Fibroblast of skin of back (primary cell): ENCODE data around the gene CTSH.

Experiments
- DNase-seq: peaks from one replicate; pipeline ENCODE4 v3.0.0-alpha.2; 2013

Gene CTSH

DNA sequence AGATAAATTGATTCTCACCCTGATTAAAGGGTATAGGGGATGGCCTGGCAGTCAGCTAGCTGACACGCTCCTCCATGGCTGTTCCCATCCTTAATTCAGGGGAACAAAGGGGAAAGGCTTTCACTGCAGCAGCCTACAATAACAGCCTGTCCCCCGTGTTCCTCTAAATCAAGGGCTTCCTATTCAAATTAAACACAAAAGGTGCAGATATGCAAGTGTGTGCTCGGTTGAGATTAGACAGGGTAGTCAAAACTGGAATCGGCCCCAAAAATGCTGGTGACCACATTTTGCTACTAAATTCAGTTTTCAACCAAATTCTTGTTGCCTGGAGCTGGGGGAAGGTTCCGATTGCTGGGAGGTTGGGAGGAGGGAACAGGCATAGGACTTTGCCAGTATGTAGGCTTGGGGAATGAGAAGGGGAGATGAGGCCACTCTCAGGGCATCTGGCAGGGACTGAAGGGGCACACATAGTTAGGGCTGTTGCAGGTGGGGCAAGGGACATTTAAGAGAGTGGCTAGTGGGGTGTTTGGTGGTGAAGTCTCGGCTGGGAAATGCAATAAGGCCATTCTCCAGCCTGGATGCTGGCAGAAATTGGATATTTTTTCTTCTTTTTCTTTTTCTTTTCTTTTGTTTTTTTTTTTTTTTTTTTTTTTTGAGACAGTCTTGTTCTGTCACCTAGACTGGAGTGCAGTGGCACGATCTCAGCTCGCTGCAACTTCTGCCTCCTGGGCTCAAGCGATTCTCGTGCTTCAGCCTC lies 32.9 kb upstream of the CTSH start:
- DNase-seq, result no peak

DNA sequence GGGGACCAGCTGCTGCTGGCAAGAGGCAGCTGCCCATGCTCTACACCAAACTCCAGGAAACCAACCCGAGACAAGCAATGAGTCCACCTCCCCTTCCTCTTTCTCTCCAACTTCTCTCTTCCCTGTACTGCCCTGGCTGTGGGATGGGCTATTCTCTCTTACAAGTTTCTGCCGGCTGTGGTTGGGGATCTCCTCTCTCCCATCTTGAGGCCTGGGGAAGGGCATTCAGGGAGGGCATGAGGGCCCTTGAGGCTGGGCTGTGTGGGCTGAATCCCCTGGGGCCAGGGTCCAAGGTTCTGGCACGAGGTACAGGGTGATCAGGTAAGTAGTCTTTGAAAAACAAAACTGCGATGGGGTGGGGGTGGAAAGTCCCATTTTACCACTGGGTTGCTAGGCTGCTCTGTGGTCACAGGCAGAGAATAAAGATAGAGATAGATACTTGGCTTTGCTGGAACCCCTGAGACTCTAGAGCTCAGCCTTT lies 32.3 kb upstream of the CTSH start:
- no peak for DNase-seq

DNA sequence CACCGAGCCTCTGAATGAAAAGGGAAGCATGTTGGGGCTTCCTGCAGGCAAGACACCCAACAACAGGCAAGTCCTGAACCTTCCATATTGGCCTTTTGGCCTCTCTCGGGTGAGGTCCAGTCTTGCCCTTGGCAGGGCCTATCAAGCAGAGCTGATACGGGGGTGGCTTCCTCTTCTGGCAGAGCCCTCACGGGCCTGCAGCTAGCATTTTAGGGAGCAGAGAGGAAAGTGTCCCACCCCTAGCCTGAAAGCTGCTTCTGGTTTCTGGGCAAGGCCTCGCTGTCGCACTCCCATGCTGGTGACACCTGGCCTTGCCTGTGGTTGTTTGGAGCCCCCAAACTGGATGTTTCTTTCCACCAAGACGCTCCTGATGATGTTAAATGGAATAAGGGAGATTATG lies 31.8 kb upstream of the CTSH start:
- no peak for DNase-seq

DNA sequence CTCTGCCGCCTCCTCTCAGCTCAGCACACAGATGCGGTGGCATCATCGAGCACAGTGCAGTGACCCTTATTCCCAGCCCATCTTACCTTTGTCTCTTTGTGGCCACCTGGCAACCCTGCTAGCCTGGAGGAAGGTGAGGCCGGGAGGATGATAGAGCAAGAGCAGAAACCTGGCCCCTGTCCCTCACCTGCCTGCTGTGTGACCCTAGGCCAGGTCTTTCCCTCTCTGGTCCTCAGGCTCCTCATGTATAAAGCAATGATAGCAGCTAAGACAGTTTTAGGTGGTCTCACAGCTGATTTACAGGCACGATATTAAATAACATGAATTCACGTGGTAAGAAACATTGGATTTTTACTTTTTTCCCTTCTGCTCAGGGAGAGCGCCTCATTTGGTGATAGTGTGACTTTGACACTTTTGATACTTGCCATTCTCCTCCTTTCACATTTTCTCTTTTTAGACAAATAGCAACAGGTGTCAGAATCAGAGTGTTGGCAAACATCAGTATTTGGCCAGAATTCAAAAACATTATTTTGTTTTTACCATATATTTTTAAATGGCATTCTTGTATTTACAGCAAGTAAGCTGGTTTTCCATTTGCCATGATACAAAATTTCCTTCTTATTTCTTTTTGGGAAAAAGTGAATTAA lies 29.5 kb upstream of the CTSH start:
- no peak for DNase-seq

DNA sequence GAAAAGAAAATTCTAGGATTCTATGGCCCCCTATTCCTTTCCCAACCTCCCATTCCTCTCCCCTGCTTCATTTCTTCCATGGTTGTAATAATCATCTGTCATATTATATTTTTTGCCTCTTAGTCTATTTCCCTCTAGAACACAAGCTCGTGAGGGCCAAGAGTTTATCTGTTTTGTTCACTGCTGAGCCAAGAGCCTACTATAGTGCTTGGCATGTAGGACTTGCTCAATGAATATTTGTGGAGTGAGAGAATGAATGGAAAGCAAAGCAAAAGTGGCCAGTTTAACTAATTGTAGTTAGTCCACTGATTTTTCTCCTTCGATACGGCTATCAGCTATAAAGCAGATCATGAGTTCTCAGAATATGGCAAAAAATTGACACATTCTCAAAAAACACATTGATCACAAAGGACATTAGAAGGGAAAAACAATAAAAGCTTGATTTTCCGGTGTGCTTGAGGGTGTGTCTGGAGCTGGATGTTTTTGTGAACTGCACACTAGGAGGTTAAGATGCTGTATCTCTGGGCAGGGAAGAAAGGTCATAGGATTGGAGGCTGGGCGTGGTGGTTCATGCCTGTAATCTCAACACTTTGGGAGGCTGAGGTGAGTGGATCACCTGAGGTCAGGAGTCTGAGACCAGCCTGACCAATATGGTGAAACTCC lies 25.0 kb upstream of the CTSH start:
- no peak for DNase-seq

DNA sequence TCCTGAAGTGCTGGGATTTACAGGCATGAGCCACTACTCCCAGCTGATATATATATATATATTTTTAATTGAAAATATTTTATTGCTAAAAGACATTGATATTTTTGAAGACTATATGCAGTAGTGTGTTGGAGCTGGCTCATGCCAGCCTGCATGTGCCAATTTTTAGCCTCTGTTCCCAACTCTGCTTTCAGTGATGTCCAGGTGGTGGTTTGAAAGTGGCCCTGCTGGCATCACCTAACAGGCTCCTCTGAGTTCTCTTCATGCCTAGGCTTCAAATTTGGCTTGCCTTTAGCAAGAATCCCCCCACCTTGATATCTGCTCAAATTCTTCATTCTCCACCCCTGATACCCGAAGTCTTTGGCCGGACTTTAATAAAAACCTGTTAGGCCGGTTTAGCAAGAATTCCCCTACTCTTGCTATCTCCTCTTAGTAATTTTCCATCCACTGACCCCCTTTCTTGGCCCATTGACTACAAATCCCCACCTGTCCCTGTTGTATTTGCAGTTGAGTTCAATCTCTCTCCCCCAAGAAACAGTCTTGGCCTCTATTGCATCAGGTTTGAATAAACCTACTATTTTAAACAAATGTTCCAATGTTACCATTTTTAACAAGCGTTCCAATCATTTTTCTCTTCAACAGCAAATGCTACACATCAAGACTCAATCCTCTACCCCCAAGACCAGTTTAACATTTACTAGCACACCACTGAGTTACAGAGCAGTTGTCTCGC lies 23.9 kb upstream of the CTSH start:
- no peak for DNase-seq

DNA sequence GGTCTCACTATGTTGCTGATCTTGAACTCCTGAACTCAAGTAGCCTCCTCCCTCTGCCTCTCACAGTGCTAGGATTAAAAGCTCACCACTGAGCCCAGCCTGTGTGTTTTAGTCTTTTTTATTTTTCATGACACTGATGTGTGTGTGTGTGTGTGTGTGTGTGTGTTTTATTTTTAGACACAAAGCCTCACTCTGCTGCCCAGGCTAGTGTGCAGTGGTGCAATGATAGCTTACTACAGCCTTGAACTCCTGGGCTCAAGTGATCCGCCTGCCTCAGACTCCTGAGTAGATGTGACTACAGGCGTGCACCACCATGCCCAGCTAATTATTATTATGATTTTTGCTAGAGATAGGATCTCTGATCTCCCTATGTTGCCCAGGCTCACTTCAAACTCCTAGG lies 23.3 kb upstream of the CTSH start:
- DNase-seq, result no peak

DNA sequence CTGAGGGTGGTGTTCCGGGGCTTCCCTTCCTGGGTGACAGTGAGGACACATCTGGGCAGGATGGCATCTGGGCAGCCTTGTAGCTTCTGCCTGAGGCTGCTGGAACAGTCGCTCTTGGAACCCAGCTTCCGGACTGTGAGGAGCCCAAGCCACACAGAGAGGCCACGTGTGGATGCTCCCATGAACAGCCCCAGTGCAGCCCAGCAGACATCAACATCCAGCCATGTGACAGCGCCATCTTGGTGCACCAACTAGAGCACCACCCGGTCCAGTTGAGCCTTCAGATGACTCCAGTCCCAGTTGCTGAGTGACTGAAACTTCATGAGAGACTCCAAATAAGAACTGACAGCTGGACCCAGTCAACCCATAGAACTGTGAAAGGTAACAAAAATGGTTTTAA lies 15.5 kb upstream of the CTSH start:
- DNase-seq, result no peak

DNA sequence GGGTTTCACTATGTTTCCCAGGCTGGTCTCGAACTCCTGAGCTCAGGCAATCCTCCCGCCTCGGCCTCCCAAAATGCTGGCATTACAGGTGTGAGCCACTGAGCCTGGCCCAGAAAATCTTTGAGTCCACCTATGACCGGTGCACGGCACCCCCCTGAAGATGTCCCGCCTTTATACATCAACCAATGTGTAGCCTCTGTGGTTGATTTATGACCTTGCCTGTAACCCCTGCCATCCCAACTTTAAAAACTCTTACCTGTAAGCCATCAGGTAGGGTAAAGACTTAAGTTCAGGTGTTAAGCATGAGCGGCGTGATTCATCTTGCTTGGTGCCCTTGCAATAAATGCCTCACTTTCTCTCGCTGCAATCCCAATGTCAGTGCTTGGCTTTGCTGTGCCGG lies 14.5 kb upstream of the CTSH start:
- DNase-seq, result no peak

DNA sequence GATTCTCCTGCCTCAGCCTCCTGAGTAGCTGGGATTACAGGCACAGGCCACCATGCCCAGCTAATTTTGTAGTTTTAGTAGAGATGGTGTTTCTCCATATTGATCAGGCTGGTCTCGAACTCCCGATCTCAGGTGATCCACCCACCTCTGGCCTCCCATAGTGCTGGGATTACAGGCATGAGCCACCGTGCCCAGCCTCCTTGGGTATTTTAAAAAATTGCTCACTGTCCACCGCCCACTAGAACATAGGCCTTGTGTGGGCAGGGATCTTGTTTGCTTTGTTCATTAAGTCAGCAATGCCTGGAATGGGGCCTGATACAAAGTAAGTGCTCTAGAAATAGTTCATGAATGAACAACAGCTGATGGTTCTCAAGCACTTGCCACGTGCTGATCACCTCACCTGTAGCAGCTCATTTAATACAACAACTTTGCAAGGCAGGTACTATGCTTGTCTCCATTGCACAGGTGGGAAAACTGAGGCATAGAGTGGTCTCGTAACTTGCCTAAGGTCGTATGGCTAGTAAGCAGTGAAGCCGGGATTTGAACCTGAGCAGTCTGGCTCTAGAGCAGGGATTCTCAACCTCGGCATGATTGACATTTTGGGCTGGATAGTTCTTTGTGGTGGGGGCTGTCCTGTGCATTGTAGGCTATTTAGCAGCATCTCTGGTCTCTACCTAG lies 12.7 kb upstream of the CTSH start:
- no peak for DNase-seq

DNA sequence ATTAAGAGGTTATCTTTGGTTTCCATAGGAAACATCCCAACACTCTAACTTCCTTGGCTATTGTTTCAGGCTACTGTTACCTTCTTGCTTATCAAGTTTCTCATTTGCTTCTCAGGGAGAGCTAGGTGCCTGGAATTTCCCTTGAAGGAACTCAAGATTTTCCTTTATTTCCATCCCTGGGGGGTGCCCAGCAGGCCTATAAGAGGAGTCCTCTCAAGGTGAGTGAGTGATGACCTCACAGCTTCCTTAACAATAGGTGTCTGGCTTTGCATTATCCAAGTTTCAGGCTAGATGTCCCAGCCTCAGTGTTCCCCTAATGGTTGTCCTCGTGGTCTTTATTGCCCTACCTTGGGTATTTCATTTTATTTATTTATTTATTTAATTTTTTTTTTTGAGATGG lies 12.1 kb upstream of the CTSH start:
- no peak for DNase-seq

DNA sequence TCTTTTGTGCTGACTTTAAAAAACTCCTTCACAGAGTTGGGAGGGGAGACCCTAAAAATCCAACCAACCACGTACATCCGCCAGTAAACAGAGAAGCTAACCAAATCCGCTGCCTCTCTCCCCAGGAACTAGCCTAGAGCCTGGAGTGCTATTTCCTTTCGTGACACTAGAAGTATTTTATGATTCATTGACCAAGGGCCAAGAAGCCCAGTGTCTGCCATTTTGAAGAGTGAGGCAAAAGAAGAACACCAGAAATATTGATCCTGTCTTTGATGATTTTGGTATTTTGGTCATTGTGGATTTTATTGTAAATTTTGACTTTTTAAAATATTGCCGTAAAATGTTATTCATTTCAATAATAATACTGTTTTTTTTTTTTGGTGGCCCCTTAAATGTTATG lies 10.5 kb upstream of the CTSH start:
- no peak for DNase-seq

DNA sequence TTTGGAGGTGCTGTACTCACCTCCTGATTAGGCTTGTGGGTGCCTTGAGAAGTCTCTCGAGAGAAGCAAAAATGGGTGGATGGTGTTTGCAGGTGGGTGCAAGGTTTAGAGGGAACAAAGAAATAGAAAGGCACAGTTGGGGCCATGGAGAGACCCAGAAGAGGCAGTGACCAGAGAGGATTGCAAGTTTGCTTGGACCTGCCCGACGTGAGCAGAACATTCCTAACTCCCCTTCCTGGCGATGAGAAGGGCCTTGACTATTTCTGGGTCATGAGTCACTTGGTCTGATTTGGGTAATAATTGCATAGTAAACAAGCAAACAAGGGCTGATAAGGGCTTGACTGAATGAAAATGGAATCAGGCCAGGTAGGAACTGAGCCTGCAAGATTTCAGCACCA lies 7.0 kb upstream of the CTSH start:
- DNase-seq, result no peak

DNA sequence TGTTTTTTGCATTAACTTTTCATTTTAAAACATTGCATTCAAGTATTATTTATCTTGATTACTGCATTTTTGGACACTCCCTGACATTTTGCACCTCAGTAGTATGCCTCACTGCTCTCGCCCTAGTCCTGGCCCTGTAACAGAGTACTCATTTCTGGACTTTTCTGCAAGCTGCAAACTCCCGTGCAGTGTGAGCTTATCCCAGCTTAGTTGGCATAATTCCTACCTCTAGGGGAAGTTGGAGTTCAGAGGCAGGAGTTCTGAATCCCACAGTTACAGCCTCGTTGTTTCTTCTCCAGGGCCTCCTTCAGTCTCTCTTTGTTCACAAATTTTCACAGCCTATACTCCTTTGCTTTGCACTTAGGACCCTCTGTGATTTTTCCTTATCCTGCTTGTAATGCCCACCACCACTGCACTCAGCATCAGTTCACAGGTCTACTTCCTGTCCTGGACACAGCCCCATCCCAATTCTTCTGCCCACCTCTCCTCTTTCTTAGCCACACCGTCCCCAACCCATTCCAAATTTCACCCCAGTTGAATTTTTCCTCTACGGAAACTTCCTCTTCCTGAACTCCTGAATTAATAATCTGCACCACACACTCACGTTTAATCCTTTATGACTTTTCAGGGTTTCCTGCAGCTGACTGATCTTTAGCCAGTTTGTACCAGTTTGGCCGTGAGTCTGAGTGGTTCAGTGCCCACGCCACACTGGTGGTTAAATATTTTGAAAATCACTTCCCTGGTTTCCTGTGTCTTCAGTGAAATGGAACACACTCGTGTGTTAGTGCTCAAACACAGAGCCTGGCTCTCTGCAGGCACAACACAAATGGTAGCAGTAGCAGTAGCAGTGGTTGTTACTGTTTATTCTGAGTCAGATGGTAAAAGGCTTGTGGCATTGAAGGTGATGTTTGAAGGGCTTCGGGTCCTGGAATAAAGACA lies 6.3 kb upstream of the CTSH start:
- no peak for DNase-seq

DNA sequence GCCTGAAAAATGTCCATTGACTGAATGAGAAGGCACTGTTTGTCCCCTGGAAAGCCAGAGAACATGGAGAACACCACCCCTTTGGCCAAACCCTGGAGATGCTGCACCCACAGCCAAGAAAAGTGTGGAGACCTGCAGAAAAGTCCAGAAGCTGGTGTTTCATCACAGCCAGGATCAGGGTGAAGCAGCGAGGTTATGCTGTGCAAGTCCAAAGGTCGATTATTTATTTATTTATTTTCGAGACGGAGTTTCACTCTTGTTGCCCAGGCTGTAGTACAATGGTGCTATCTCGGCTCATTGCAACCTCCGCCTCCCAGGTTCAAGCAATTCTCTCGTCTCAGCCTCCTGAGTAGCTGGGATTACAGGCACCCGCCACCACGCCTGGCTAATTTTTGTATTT lies 5.5 kb upstream of the CTSH start:
- DNase-seq, result no peak

DNA sequence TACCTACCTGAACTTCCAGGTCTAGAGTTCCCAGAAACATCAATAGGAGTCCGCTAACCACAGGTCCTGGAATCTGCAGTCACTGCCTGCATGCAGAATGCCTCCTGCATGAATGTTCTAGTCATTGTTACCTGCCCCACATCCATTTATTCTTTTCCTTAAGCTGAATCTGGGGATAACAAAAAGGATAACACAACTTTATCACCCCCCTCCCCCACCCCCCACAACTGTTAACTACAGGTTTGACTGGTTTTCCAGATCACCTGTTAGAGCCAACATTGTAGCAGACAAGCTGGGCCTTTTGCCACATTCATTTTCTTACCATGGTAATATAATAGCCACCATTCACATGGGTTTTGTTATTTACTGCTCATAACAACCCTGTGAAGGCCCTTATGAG lies 4.6 kb upstream of the CTSH start:
- no peak for DNase-seq

DNA sequence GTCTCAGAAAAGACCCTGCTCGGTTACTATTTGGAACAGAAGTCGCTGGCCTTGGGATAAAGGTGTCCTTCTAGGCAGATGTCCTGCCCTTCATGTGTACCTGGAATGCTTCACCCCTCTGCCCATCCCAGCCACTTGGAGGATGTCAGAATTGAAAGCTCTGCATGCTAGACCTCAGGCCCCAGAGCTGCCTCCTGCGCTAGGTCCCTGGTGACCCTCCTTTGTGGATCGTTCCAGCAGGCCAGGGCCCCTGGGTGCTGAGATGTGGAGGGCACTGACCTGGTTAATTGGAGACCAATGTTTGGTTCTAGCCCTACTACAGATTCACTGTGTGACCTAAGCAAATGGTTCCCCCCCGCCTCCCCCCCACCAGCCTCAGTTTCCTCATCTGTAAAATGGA lies 2.7 kb upstream of the CTSH start:
- DNase-seq, result no peak

DNA sequence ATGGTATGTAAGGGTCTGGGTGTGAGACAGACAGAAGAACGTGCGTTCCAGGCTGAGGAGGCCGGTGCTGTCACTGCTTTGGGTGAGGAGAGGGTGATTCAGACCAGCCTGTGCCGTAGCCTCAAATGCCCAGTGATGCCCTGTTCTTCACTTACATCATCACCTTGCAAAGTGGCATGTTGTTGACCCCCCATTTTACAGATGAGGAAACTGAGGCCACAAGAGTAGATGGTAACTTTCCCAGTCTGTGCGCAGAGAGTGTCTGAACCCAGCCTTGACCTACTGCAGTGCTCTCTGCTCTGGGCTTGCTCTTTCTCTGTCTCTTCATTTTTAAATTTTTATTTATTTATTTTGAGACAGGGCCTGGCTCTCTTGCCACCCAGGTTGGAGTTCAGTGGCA lies 1.6 kb upstream of the CTSH start:
- DNase-seq, result no peak

DNA sequence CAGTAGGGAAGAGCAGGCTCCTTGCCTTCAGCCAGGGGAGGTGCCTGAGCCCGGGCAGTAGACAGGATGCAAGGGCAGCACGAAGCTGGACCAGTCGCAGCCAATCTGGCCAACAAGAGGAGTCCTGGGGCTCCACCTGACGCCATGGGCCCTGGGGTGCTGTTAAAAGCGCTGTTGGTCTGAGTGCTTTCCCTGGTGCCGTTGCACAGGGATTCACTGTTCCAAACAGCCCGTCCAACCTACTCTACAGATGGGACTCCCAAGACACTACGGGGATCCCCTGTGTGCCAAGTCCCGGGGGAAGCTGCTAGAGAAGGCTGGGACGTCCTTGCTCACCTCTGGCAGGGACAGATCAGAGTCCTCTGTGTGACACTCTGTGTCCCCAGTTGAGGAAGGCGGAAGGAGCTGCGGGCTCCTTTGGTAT lies 632 bp downstream of the CTSH start:
- DNase-seq, result no peak

DNA sequence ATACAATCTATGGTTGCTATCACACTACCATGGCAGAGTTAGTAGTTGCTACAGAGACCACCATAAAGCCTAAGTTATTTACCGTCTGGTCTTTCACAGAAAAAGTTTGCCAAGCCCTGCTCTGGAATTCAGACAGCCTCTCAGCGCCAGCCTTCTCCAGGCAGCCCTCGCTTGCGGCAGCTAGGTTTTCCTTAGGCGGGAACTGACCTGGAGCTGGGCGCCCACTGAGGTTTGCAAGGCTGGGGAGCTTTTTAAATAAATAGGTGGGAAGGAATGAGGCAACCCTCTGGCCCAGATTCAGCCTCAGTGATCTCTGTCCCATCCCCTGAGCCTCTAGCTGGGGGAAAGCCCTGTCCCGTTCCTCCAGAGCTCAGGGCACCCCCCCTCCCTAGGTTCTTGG lies 1.2 kb downstream of the CTSH start:
- no peak for DNase-seq

DNA sequence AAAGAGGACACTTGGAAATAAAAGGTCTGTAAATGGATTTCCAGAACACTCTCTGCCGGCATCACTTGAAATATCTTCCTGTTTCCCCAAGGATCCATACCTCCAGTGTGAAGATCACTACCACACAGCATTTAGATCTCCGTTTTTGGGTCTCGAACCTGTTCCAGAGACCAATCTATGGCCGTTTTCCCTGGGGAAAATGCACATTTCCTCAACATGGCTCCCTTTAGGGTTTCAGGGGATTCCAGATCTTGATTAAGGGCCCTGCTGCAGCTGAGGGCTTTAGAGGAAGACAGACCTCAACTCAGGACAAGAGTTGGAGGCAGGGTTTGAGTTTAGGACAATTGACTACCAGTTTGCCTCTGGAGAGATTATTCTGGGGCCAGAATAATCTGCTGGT lies 2.1 kb downstream of the CTSH start:
- no peak for DNase-seq
